DMS79 treated with DMSO at 0.1 percent for 48 hours (cell line): ENCODE measurements around the gene HIRA.
A peak's percentile ranks its signal among the peaks of the same experiment; 100 is the strongest.

Source experiments
- DNase-seq: peaks from one replicate; lab custom pipeline; 2025; lab: John Stamatoyannopoulos, UW

The HIRA gene, protein sequence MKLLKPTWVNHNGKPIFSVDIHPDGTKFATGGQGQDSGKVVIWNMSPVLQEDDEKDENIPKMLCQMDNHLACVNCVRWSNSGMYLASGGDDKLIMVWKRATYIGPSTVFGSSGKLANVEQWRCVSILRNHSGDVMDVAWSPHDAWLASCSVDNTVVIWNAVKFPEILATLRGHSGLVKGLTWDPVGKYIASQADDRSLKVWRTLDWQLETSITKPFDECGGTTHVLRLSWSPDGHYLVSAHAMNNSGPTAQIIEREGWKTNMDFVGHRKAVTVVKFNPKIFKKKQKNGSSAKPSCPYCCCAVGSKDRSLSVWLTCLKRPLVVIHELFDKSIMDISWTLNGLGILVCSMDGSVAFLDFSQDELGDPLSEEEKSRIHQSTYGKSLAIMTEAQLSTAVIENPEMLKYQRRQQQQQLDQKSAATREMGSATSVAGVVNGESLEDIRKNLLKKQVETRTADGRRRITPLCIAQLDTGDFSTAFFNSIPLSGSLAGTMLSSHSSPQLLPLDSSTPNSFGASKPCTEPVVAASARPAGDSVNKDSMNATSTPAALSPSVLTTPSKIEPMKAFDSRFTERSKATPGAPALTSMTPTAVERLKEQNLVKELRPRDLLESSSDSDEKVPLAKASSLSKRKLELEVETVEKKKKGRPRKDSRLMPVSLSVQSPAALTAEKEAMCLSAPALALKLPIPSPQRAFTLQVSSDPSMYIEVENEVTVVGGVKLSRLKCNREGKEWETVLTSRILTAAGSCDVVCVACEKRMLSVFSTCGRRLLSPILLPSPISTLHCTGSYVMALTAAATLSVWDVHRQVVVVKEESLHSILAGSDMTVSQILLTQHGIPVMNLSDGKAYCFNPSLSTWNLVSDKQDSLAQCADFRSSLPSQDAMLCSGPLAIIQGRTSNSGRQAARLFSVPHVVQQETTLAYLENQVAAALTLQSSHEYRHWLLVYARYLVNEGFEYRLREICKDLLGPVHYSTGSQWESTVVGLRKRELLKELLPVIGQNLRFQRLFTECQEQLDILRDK

DNA sequence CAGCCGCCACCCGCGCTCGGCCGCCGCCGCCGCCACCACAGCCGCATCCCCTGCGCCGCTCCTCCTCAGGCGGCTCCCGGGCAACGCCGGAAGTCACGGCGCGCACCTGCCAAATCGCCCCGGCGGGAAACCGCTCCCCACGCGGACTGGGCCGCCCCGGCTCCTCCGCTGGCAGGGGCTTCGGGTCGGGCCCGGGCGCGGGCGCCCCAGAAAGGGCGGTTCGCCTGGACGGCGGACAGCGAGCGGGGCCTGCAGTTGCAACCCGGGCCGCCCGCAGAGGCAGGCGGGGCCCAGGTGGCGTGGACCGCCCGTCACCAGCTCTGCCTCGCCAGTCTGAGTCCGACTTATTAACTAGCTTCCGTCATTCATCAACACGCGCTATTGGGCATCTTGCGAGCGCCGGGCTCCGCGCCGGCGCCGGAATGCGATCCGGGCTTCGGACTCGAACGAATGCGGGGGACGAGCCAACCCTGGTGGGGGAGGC, at the start of gene HIRA:
Gene HIRA, minus strand, starts transcription at position 85 of the 484 bp plus-strand sequence. CDS start 257 bp downstream, outside the sequence.
- DNase-seq = no peak

DNA sequence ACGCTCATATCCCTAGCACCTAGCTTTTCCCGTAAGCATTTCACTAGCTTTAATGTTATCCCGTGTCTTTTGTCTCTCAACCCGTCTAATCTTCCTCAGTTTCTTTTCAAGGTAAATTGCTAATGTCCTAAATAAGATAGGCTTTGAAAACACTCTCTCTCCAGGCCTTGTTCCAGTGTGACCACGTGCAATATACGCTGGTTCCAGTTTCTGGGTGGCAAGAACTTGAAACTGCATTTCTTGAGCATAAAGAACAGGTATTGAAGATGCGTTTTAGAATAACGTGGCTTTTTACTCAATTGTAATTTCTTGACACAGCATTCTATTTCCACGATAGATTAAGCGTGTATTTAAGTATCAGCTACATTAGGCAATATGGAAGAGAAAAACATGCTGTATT, 49.3 kb upstream of the HIRA start:
- DNase-seq = no peak

DNA sequence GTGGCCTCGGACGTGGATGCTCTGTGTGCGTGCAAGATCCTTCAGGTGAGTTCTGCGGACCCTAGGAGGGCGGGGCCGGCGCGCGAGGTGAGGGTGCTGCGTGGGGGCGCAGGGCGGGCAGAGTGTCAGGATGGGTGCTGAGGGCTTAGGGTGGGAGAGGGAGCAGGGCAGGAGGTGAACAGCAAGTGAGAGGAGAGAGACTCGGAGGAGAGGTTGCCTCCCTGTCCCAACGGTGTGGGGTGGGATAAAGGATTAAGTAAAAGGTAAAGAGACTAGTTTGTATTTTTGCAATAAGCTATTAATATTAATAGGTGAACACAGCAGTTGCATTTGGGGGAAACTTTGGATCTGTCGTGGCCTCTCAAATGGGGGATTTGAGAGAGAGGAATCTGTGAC, 48.6 kb upstream of the HIRA start:
- DNase-seq = no peak

DNA sequence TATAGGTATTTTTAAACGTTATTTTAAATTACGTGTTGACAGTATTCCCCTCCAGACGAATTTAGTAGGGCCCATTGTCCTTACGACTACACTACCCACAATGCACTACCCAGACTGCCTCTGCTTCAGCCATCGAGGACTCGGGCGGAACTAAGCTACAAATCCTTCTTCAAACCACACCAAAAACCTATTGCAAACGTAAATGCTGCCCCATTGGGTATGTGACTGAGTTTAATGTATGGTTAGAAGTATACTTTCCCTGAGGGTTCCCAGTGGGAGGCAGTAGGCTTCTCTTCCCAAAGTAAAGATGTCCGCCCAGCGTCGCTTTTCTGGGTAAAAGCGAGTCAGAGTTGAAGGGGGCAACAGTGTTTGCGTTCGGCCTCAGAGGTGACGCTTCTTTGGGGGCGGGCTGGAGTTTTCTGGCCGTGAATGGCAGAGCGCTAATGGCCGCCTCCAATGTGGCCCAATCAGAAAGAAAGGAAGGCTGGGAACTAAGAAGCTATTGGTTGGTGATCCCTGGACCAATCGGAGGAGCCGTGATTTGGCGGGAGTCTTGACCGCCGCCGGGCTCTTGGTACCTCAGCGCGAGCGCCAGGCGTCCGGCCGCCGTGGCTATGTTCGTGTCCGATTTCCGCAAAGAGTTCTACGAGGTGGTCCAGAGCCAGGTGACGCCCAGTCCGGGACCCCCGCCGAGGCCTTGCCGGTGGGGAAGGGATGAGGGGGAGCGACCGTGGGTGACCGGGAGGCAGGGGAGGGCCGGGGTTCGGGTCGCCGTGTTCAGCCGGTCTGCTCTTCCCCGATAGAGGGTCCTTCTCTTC, 48.0 kb upstream of the HIRA start, which contains the start of gene CDC45:
Gene CDC45, plus strand, starts transcription at position 566 of the 818 bp plus-strand sequence. Its CDS starts 49 bp downstream, at position 615.
- DNase-seq = peak; percentile 85

DNA sequence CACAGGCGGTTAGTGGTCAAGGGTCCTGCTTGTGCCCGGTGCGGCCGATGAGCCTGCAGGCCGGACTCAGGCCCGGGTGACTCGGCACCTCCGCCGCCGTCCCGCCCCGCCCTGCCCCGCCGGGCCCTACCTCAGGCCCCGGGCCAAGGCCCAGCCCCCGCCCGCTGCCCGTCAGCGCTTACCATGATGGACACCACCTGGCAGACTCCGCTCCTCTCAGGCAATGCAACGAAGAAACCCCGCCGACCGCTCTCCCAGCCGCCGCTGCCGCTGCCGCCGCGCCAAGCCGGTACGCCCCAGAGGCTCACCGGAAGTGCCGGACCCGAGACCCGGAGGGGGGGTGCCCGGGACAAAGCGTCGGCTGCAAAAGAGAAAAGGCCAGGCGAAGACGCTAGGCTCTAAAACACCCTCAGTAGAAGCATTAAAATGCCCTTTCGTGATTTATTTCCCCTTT, 47.4 kb upstream of the HIRA start, which contains the start of gene UFD1:
Gene UFD1, minus strand, starts transcription at position 293 of the 454 bp plus-strand sequence. Its CDS starts 108 bp downstream, at position 185.
- no peak for DNase-seq

DNA sequence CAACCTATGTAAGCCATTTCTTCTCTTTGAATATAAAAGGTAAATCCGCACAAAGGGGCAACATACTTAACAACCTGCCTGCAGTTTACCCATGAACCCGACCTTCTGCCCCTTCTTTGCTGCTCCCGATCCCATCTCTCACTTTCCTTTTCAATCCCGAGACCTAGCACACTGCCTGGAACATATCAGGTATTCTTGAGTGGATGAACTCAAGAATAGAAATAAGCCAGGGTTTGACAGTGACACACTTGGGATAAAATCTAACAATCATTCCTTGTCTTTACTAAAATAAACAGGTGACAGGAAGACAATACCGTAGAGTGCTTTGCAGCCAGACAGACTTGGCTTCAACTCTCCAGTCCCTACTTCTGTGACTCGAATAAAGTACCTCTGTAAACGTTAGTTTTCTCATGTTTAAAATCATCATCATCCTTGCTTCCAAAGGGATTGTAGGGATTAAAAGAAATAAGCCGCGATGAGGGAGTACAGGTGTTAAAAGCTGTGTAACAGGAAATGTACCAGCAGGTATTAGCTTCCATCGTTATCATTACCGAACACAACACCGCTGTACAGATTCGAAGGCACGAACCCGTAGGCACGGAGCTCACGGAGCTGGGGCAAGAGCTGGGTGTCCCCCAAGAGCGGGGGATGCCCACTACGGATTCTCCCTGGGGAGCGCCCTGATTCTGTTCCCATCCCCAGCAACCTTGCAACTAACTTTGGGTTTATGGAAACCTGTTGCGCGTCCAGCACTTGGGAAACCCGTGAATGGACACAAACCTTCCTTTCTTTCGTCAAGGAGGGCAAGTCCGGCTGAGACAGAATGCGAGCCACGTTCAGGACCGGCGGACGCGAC, 46.7 kb upstream of the HIRA start:
- DNase-seq = no peak

DNA sequence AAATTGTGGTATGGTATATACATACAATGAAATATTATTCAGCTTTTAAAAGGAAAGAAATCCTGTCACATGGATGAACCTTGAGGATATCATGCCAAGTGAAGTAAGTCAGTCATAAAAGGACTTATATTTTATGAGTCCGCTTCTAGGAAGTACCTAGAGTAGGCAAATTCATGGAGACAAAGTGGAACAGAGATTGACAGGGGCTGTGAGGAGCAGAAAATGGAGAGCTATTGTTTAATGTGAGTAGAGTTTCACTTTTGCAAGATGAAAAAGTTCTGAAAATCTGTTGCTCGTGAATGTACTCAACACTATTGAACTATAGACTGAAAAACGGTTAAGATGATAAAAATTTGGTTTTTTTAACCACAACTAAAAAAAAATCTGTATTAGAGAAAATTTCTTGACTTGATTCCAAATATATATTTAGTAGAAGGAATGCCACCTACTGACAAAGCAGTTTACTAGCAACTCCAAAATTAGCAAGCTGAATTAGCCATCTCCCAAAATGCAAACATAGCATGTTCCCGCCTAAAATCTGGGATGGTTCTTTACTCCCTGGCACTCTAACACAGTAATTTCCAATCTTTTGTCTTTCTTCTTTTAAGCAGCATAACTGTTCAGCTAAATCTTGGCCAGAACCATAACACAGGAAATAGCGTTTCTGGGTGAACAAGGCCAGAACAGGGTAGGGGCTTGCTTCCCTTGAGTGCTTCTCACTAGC, 46.0 kb upstream of the HIRA start:
- peak; percentile 3 for DNase-seq

DNA sequence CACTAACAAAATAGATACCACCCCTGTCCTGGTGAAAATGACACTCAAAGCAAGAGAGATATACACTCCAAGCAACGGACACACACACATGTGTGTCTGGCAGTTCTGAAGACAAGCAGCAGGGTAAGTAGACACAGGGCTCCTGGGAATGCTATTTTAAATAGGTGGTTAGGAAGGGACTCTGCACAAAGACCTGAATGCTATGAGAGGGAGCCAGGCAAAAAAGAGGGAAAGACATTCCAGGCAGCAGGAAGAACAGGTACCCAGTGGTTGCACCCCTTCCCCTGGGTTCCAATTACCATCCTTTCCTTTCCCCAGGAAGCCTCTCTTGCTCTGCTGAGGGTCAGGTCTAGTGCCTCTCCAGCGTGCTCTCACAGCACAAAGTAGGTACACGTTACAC, 44.5 kb upstream of the HIRA start:
- DNase-seq = no peak

DNA sequence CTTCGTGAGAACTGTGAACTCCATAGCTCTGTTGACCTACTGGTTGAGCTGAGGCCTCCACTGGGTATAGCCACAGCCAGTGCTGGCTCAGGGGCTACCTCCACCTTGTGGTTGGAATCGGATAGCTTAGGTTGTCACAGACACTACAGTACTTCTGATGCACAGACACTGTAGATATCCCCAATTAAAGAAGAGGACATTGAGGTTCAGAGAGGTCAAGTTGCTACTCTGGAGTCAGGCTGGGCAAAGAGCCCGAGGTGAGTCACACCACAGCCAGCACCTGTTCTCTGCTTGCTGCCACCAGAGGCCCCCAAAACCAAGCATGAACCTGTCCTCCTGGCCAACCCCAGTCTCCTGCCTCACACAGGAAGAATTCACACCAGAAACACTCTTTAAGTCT, 42.0 kb upstream of the HIRA start:
- no peak for DNase-seq

DNA sequence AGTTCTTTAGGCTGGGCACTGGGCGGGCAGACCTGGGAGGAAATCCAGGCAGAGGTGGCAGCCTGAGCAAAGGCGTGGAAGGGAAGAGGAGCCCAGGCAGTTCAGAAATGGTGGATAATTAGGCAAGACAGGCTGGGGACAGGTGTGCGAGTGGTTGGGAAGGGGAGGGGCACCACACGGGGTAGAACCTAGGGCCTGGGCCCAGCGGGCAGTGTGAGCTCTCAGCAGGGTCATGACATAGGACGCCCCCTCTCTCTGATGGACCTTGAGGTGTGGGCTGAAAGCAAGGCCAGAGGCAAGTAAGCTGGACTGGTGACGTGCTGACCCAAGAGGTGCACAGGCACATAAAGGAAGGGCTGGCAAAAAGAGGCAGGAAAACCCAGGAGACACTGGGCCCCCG, 40.7 kb upstream of the HIRA start:
- no peak for DNase-seq

DNA sequence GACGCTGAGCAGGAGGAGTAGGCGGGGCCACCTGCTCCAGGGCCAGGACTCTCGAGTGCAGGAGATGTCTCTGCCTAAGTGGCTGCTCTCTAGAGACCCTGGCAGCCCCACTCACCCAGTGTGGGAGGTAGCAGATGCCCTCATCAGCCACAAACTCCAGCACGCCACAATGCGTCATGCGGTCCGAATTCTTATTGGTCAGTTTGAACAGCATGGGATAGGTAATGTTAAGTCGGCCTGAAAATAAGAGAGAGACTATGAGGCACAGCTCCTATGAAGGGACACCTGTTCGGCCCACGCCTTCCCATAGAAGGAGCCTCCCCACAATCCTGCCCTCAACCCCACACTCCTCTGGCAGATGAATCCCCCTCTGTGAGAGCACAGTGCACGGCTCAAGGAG, 40.0 kb upstream of the HIRA start:
- no peak for DNase-seq

DNA sequence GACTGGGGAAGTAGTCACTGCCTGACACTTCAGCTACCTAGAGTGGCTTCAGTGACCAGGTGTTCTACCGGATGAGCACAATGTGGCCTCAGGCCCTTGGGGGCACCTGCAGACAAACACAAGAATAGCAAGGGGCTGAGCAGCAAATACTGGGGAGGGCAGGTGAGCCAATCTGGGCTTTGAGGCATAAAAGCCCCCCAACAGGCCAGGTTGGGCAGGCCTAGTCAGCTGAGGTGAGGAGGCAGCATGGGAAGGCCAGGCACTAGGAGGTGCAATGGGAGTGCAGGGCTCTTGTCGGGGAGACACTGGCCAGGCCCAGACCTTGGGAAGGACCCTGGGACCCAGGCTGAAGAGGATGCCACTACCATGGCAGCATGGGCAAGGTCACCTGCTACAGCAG, 38.5 kb upstream of the HIRA start:
- DNase-seq = no peak

DNA sequence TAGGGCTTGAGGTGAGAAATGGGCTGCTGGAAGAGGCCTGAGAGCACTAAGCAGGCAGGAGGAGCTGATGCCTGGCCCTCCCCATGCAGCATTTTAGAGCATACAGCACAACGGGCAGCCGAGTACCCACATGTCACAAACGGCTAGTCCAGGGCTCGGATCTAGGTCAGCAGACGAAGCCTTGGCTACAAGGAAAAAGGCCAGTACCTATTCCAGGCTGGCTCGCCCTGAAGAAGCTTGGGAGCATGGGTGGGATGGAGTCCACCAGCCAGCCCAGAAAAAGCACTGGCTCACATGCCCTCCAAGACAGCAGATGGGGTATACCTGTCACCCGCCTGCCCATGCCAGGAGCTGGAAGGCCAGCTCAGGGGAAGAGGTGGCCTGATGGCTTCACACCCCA, 37.9 kb upstream of the HIRA start:
- no peak for DNase-seq

DNA sequence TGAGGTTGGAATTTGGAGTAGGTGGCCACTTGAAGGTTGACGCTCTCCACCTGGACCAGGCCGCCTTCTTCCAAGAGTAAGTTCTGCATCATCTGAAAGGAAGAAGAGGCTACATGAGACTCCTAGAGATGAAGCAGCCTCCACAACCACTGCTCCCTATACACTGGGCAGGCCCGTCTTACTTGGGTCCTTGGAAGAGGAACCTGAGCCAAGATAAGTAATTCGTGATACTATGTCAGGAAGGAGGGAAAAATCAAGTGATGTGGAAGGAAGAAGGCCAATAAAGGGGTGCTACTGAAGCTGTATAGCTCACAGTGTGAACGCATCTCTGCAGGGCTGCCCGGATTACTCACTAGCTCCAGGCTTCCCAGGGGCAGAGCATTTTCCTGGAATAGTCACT, 36.4 kb upstream of the HIRA start:
- no peak for DNase-seq

DNA sequence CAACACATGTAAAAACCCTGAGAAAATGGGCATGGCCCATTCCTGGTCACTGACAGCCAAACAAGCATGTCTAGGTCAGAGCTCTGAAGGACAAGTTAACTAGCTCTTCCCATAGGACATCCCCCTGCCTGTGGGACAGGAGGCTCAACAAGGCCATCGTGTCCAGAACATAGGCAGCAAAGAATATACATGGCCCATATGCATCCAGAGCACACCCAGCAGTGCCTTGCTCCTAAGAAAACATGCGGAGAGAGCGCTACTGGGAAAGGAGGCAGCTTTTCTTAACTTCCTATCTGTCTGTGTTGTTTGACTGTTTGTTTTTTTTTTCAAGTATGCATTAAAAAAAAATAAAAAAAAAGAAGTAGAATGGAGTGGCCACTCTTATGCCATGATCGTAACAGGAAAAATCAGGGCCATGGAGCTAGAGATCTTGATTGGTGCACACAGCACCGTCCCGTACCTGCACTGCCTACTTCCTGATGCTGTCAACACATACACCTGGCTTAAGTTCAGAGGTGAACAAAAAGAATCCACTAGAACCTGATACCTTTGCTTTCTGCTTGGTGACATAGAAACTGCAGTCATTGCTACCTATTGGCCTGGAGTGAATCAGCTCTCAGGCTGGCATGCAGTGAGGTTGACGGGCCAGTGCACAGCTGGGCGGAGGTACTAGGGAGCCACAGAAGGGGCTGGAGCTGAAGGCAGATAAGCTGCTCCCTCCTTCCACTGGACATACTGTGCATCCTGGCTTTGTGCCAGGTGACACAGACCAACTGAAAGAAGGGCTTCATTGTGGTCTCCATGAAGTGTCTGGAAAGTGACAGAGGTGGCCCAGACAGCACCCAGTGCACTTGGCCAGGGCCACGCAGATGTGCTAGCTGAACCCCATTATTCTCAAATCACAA, 35.6 kb upstream of the HIRA start:
- no peak for DNase-seq

DNA sequence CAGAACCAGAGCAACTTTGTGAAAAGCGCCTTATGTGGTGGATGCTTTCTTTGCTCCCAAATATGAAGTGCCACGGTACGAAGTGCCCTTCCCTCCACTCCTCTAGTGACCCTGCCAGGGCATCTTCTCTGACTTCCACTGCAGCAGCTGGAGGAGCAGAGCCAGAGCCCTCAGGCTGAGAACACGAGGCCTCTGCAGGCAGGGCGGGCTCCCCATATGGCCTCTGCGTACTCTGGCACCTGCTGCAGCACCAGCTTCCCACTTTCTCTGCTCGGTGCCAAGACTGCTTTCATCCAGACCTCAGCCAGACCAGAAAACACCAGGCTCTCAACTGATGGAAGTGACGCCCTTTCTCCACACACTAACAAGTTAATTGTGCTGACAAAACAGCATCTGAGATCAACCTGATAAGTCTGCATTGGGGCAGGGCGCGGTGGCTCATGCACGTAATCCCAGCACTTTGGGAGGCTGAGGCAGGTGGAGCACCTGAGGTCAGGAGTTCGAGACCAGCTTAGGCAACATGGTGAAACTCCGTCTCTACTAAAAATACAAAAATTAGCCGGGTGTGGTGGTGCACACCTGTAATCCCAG, 34.7 kb upstream of the HIRA start:
- DNase-seq = no peak

DNA sequence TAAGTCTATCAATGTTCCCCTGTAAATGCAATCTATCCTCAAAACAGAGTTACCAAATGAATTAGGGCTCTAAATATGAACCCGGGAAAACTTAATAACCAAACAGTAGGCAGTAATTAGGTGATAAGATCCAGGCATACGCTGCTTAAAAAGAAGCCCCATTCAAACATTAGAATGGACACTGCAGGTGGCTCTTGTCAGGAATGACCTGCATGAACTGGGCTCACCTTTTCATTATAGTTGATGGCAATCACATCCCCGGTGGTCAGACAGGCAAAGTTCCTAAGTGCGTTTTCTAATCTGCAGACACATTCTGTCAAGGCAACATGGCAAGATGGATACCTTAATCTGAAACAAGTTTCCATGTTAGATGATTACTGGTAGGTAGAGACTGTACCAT, 33.4 kb upstream of the HIRA start:
- DNase-seq = no peak

DNA sequence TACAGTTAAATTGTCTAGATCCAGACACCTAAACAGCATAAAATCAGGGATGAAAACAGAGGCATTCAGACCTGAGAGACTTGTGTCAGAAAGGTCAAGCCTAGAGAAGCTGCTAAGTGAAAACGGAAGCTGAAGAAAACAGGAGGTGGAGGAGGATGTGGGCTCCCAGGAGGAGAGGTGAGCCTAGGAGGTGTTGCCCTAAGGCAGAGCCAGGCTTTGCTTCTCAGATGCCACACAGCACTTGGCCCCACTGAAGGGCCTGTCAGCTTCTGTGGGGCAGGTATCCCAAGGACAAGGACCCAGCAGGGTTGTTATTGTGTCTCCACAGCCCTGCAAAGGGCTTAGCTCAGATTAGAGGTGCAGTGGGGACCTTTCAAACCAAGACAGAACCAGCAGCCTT, 33.0 kb upstream of the HIRA start:
- no peak for DNase-seq
